ENCODE measurements around the gene NIPBL.
A peak's percentile ranks its signal among the peaks of the same experiment; 100 is the strongest.

NIPBL gene

DNA sequence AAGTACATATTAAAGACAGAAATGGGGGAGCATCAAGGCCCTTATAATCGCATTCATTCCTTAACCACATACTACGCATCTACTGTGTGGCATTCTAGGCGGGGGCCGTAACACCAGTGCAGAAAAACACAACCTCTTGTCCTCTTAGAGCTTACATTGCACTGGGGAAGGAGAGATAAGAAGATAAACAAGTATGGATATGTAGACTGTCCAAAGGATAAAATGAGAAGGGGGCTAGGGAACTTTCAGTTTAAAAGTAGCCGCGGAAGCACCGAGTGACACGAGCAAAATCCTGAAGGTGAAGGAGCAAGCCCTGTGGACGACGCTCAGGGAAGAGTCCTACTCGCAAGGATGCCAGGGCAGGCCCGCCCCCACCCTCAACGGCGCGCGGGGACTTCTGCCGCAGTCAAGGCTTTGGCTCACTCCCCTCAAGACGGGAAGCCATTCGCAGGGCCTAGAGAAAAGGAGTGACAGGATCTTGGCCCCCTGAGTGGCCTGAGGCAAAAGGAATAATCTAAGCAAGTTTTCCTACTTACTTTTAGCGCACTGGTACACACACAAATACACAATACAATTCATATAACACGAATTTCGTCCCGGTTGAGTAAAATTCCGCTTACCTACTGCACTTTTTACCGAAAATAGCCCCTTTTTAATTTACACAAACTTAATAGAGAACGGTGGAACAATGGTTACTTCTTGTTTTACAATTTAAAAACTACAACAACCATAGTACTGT, 1.3 kb upstream of the NIPBL start:
- Mint-ChIP-seq H3K27me3 (no peaks in the 10 kb centered on the region), H3K27ac (peak overlapping the region; percentile 98), H3K4me3 (peak overlapping the region; percentile 97), H3K4me1 (peaks cover 44% of the 10 kb centered on the region), H3K36me3 (peaks cover 9% of the 10 kb centered on the region), H3K9me3 (no peaks in the 10 kb centered on the region)
- ATAC-seq = peak; percentile 13

DNA sequence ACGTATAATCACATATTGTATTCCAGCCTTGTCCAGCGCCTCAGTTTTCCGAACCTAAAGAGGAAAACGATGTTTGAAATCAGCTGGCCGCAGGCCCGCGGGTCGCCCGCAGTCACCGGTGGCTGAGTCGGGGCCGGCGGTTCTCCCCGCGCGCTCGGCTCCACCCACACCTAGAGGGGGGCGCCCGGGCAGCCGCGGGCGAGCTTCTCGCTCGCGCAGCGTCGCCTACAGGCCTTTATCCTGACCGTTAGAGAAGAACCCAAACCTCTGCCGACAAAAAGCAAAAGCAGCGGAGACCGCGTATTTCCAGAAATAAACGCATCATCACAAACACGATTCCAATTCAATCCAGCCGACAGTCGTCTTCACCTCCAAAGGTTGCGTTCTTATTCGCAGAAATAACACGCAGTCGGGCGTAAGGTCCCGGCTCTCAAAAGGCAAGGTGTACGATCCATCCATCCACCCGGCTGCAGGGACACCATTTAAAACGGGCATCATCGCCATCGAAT, 725 bp upstream of the NIPBL start:
- Mint-ChIP-seq H3K27me3 (no peaks in the 10 kb centered on the region), H3K27ac (peak overlapping the region; percentile 98), H3K4me3 (peak overlapping the region; percentile 97), H3K36me3 (peaks cover 6% of the 10 kb centered on the region), H3K9me3 (no peaks in the 10 kb centered on the region), H3K4me1 (peaks cover 42% of the 10 kb centered on the region)
- peak; percentile 89 for ATAC-seq

DNA sequence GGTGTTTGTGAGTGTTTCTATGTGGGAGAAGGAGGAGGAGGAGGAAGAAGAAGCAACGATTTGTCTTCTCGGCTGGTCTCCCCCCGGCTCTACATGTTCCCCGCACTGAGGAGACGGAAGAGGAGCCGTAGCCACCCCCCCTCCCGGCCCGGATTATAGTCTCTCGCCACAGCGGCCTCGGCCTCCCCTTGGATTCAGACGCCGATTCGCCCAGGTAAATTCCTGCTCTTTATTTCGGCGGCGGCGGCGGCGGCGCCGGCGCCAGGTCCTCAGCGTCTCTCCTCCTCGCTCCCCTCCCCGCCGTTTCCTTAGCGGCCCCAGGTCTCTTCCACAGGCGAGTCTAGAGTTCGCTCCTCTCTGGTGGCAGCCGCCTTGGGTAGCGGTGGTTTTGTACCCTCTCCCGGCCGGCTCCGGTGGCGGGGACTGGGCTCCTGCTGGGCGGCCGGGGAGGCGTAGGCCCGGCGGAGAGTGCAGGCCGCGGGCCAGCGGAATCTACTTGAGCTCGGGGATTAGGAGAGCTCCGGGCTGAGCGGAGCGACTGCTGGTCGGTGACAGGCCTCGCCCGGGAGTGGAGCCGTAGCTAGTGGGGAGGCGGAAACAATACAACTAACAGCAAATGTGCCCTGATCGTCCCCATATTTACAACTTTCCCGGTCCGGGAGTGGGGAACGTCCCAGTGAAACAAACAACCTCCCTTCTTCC, 547 bp downstream of the NIPBL start:
- Mint-ChIP-seq H3K4me3 (peak overlapping the region; percentile 97), H3K27ac (peak overlapping the region; percentile 98), H3K4me1 (peaks cover 44% of the 10 kb centered on the region), H3K36me3 (peaks cover 6% of the 10 kb centered on the region), H3K9me3 (no peaks in the 10 kb centered on the region), H3K27me3 (no peaks in the 10 kb centered on the region)
- peak; percentile 65 for ATAC-seq

DNA sequence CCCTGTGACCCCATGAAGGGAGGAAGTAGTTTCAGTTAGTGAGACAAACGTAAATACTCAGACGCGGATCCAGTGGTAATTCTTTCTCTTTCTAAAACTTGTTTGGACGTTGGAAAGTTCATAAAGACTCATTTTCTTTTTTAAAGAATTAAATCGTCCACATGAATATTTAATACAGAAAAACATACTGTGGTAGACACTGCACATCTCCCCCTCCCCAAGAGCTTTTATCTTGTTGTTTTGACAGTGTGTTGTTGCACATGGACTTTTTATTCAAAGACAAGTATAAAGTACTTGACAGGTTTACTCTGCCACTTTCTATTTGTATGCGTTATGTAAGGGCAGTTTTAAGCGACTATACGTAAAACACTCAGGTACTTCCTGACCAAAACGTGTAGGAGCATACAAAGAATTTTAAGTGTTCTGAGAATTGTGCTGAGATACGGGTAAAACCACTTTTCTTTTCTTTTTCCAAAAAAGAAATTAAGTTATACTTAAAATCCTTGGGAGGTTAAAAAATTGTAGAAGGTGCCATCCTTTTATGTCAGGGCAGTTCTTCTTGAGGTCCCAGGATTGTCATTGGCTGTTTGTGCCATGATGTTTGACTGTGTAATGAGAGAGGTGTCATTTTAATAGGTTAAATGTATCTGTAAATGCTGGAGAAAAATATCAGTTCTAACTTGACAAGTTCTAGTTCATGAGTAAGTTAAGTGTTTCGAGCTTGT, 1.3 kb downstream of the NIPBL start:
- ATAC-seq = no peak
- H3K27me3 Mint-ChIP-seq = no peaks in the 10 kb centered on the region
- no peaks in the 10 kb centered on the region for H3K9me3 Mint-ChIP-seq
- no peaks in the 10 kb centered on the region for H3K36me3 Mint-ChIP-seq
- peak overlapping the region; percentile 98 for H3K27ac Mint-ChIP-seq
- H3K4me1 Mint-ChIP-seq = peaks cover 48% of the 10 kb centered on the region
- H3K4me3 Mint-ChIP-seq = peak overlapping the region; percentile 97

DNA sequence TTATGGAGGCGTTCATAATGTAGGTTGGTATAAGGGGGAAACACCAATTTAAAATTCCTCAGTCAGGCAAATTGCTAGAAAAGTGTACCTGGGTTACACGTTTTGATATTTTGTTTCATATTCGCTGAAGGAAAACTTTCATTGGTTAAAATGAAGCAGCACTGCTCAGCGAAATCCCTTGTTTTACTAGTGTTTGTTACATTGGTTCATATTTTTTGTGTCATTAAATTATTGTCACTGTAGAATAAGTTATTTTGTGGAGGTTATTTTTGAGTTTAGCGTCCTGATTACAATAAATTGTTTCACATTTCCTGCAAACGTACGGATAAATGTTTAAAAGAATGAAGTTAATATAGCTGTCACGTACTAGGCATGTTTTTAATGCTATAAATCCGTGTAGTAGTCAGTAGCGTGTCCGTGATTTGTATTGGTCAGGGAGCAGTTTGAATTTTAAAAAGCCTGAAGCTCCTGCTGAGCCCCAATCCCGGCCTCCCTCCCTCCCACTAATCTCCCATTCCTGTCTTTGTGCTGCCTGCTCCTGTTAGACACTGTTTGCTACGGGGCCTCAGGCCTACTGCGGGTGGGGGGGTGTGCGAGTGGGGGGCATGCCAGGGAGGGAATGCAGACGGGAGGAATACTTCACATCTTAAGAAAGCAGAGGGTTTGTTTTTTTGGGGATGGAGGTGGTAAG, 2.0 kb downstream of the NIPBL start:
- H3K36me3 Mint-ChIP-seq = no peaks in the 10 kb centered on the region
- H3K27me3 Mint-ChIP-seq = no peaks in the 10 kb centered on the region
- peak overlapping the region; percentile 98 for H3K27ac Mint-ChIP-seq
- H3K4me3 Mint-ChIP-seq = peak overlapping the region; percentile 97
- H3K4me1 Mint-ChIP-seq = peaks cover 48% of the 10 kb centered on the region
- no peak for ATAC-seq
- H3K9me3 Mint-ChIP-seq = no peaks in the 10 kb centered on the region

DNA sequence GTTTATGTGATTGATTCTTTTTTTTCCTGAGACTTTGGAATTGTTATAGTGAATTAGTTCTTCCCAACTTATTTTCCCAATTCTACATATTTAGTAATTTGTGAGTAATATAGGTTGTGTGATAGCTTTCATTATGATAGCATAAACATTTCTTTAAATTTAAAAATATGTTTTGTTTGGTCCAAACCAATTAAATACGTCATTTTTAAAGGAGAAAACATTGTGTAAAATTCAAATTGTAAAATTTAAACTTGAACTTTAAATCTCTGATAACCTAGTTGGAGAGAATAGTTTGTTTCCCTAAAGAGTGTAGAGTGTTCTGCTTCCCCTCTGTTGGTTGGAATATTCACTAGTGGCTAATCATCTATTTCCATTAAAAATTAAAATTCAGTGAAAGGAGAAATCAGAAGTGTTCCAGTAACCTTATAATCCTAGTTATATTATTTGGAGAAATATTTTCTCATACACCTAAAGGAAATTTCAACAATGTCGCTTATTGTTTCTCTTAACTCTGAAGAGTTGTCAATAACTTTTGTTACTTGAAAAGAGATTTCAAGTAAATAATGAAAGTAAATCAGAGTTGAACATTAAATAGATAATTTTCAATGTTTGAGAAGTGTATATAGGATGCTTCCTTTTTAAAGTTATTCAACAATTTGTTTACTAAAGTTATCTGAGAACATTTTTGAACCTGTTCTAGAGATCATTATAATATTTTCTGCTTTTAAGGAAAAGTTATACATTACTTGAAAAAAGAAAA, 2.9 kb downstream of the NIPBL start:
- Mint-ChIP-seq H3K27me3 (no peaks in the 10 kb centered on the region), H3K27ac (peak overlapping the region; percentile 27), H3K4me1 (peaks cover 54% of the 10 kb centered on the region), H3K9me3 (no peaks in the 10 kb centered on the region), H3K4me3 (peak overlapping the region; percentile 97), H3K36me3 (peaks cover 6% of the 10 kb centered on the region)
- ATAC-seq = no peak

DNA sequence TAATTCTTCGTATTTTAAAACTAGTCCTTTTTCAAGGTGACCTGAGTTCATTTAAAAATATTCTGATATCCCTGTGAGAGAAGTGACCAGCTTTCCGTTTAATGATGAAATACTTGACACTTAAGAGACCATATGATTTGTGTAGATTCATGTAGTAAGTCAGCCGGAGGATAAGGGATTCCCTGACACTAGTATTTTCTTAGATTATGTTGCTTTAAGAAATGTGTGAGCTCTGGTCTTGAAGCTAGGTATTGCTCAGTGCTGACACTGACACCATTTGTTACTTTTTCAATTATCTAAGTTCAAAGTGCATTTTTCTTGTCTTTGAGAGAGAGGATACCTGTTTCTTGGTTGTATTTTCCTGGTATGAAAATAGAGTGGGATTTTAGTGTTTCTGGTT, 4.2 kb downstream of the NIPBL start:
- H3K4me1 Mint-ChIP-seq = peaks cover 53% of the 10 kb centered on the region
- H3K36me3 Mint-ChIP-seq = peaks cover 13% of the 10 kb centered on the region
- no peaks in the 10 kb centered on the region for H3K27me3 Mint-ChIP-seq
- H3K9me3 Mint-ChIP-seq = no peaks in the 10 kb centered on the region
- no peak for ATAC-seq
- no peak overlapping the region for H3K27ac Mint-ChIP-seq
- no peak overlapping the region for H3K4me3 Mint-ChIP-seq

DNA sequence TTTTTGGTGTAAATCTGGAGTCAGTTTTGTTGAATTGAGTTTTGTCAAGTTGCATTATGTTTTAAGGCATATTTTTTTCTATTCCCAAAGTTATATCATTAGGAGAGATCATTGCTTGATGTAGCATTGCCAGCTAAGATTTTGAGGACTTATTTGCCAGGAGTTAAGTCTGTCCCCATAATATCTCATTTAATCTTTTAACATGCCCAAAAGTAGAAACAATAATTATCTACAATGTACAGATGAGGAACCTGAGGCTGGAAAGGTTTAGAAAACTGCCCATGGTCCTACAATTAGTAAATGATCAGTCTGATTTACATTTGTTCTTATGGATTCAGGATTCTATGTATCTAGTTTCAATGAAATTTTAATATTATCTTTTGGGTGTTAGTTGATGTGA, 4.7 kb downstream of the NIPBL start:
- Mint-ChIP-seq H3K36me3 (peaks cover 16% of the 10 kb centered on the region), H3K27ac (no peak overlapping the region), H3K9me3 (no peaks in the 10 kb centered on the region), H3K27me3 (no peaks in the 10 kb centered on the region), H3K4me1 (peaks cover 58% of the 10 kb centered on the region), H3K4me3 (no peak overlapping the region)
- no peak for ATAC-seq

DNA sequence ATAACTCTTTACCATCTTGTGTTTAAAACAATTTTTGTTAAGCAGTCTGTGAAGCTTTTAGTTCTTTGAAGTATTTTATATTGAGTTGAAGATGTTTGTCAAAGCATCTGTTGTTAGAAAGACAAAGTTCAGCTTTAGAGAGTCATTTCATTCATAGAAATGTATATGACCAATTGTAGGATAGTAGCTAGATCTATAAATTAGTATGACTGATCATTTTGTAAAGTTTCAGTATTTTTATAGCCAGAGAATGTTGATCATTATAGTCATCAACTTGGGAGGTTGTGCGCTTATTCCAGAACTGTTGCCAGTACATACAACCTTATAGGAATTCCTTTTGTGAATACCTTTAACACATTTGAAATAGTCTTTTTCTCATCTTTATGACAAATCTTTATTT, 5.2 kb downstream of the NIPBL start:
- no peaks in the 10 kb centered on the region for H3K9me3 Mint-ChIP-seq
- ATAC-seq = no peak
- H3K36me3 Mint-ChIP-seq = peaks cover 16% of the 10 kb centered on the region
- peaks cover 63% of the 10 kb centered on the region for H3K4me1 Mint-ChIP-seq
- H3K27ac Mint-ChIP-seq = peak overlapping the region; percentile 35
- H3K27me3 Mint-ChIP-seq = no peaks in the 10 kb centered on the region
- peak overlapping the region; percentile 9 for H3K4me3 Mint-ChIP-seq

DNA sequence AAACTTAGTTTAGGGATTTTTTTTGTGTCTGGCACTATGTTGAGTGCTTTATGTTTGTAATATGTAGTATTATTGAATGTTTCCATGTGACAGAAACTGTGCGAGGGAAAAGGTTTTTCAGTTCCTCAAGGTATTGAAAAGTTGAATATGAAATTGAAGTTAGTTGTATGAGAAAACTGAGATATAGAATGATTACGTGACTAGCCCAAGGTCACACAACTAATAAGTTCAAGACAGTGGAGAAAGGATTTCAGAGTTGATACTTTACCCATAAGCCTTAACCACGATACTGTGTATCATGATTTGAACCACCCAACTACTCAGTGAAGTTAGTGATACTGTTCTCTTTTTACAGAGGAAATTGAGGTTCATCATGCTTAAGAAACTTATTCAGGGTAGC, 5.7 kb downstream of the NIPBL start:
- H3K27ac Mint-ChIP-seq = peak overlapping the region; percentile 35
- no peaks in the 10 kb centered on the region for H3K27me3 Mint-ChIP-seq

DNA sequence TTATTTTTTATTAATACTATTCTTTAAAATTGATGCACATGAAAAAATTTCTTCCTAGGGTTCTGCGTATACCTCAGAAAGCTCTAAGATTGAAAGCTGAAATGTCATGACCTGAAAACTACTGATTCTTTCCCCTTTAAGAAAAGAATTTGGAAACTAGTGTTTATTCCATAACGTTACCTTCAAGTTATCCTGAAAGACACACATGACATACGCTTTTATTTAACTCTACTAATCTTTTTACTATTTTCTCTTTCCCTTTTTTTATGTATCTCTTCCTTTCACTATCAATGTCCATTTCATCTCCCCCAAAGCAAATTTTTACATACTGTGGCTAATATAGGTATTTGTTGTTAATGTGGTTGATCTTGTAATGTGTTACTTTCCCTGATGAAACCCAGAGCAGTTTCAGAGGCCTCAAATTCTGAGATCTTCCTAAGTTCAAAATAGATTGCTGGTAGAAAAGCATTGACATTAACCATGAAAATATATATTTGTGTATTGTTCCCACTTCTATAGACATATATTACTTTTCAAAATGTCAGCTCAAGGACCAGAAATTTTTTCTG, 7.4 kb downstream of the NIPBL start:
- peaks cover 71% of the 10 kb centered on the region for H3K4me1 Mint-ChIP-seq
- no peak for ATAC-seq

More for the DNA sequence above, 5.7 kb downstream of the NIPBL start:
- Mint-ChIP-seq H3K9me3 (no peaks in the 10 kb centered on the region), H3K36me3 (peaks cover 16% of the 10 kb centered on the region), H3K4me1 (peaks cover 68% of the 10 kb centered on the region), H3K4me3 (peak overlapping the region; percentile 9)
- ATAC-seq = peak; percentile 62

DNA sequence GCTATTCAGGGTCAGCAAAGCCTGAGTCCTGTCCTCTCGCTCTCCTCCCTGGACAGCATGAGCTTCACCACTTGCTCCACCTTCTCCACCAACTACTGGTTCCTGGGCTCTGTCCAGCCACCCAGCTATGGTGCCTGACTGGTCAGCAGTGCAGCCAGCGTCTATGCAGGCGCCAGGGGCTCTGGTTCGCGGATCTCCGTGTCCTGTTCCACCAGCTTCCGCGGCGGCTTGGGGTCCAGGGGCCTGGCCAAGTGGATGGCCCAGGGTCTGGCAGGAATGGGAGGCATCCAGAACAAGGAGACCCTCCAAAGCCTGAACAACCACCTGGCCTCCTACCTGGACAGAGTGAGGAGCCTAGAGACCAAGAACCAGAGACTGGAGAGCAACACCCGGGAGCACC, 8.6 kb downstream of the NIPBL start:
- Mint-ChIP-seq H3K9me3 (no peaks in the 10 kb centered on the region), H3K36me3 (peaks cover 21% of the 10 kb centered on the region), H3K4me3 (no peak overlapping the region), H3K27ac (no peak overlapping the region), H3K27me3 (no peaks in the 10 kb centered on the region), H3K4me1 (peaks cover 74% of the 10 kb centered on the region)
- ATAC-seq = no peak

More for the DNA sequence above, 7.4 kb downstream of the NIPBL start:
- no peaks in the 10 kb centered on the region for H3K9me3 Mint-ChIP-seq
- no peak overlapping the region for H3K4me3 Mint-ChIP-seq
- H3K27me3 Mint-ChIP-seq = no peaks in the 10 kb centered on the region
- no peak overlapping the region for H3K27ac Mint-ChIP-seq
- peaks cover 21% of the 10 kb centered on the region for H3K36me3 Mint-ChIP-seq

DNA sequence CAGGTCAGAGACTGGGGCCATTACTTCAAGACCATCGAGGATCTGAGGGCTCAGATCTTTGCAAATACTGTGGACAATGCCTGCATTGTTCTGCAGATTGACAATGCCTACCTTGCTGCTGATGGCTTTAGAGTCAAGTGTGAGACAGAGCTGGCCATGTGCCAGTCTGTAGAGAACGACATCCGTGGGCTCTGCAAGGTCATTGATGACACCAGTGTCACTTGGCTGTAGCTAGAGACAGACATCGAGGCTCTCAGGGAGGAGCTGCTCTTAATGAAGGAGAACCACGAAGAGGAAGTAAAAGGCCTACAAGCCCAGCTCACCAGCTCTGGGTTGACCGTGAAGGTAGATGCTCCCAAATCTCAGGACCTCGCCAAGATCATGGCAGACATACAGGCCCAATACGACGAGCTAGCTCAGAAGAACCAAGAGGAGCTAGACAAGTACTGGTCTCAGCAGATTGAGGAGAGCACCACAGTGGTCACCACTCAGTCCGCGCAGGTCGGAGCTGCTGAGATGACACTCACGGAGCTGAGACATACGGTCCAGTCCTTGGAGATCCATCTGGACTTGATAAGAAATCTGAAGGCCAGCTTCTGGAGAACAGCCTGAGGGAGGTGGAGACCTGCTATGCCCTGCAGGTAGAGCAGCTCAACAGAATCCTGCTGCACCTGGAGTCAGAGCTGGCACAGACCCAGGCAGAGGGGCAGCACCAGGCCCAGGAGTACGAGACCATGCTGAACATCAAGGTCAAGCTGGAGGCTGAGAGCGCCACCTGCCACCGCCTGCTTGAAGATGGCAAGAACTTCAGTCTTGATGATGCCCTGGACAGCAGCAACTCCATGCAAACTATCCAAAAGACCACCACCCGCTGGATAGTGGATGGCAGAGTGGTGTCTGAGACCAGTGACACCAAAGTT, 9.3 kb downstream of the NIPBL start:
- ATAC-seq = no peak
- no peak overlapping the region for H3K27ac Mint-ChIP-seq
- H3K27me3 Mint-ChIP-seq = no peaks in the 10 kb centered on the region
- H3K4me1 Mint-ChIP-seq = peaks cover 74% of the 10 kb centered on the region
- H3K36me3 Mint-ChIP-seq = peaks cover 23% of the 10 kb centered on the region
- H3K4me3 Mint-ChIP-seq = no peak overlapping the region
- H3K9me3 Mint-ChIP-seq = no peaks in the 10 kb centered on the region
